Neural crest cell (in vitro differentiated cells): Measurements from ENCODE around the gene TP53BP2. TPM values are rescaled to one million over a fixed set of nuclear protein-coding genes. Genes with fewer than 3 reads are reported as not detected.

Source experiments
- DNase-seq: peaks from one replicate; pipeline ENCODE4 v3.0.0; 2021; ENCODE audit warnings: low read depth, mixed read lengths, low spot score
- H3K27ac Mint-ChIP-seq: one replicate; pipeline ENCODE4 v1.8.0; 2021; ENCODE audit warnings: mild to moderate bottlenecking, mixed read lengths; ENCODE audit not compliant: unreplicated experiment
- H3K27me3 Mint-ChIP-seq: 2 replicates; pipeline ENCODE4 v1.8.0; 2021; ENCODE audit warnings: low read depth, mild to moderate bottlenecking, mixed read lengths
- H3K36me3 Mint-ChIP-seq: 2 replicates; pipeline ENCODE4 v1.8.0; 2021; ENCODE audit warnings: low read depth, mild to moderate bottlenecking, mixed read lengths
- H3K4me1 Mint-ChIP-seq: 2 replicates; pipeline ENCODE4 v1.8.0; 2021; ENCODE audit warnings: mixed read lengths
- H3K4me3 Mint-ChIP-seq: one replicate; pipeline ENCODE4 v1.8.0; 2021; ENCODE audit warnings: mild to moderate bottlenecking, mixed read lengths
- H3K9me3 Mint-ChIP-seq: 2 replicates; pipeline ENCODE4 v1.8.0; 2021; ENCODE audit warnings: mixed read lengths
- CTCF ChIP-seq: fragments of 200-600 bp; sonication (generic); conservative IDR thresholded peaks from 2 replicates; pipeline ENCODE4 v1.5.0; 2021; ENCODE audit warnings: antibody characterized with exemption, mild to moderate bottlenecking
- total RNA-seq: library from RNA; stranded (reverse); gene quantifications from 2 replicates; pipeline ENCODE4 v1.2.1, GENCODE V29; 2021

TP53BP2 gene
- total RNA-seq, 1 donor from 2014 or later: 61.5 TPM

GRCh38 chr1:223860051-223860622 lies 14.4 kb upstream of the TP53BP2 start:
- Mint-ChIP-seq H3K27me3 (peaks cover 9% of the 10 kb centered on the region), H3K4me1 (no peaks in the 10 kb centered on the region), H3K27ac (no peak overlapping the region), H3K36me3 (no peaks in the 10 kb centered on the region), H3K9me3 (no peaks in the 10 kb centered on the region), H3K4me3 (no peak overlapping the region)
- TF ChIP-seq CTCF: no peak
- DNase-seq: no peak

- no peaks in the 10 kb centered on the region for H3K9me3 Mint-ChIP-seq
Measured at GRCh38 chr1:223859058-223859457, 13.3 kb upstream of the TP53BP2 start.

GRCh38 chr1:223856386-223856785 lies 10.6 kb upstream of the TP53BP2 start:
- H3K27me3 Mint-ChIP-seq: peaks cover 9% of the 10 kb centered on the region
- no peaks in the 10 kb centered on the region for H3K4me1 Mint-ChIP-seq

More at GRCh38 chr1:223859058-223859457, 13.3 kb upstream of the TP53BP2 start:
- no peaks in the 10 kb centered on the region for H3K36me3 Mint-ChIP-seq
- no peak overlapping the region for H3K27ac Mint-ChIP-seq
- DNase-seq: no peak
- H3K27me3 Mint-ChIP-seq: peaks cover 9% of the 10 kb centered on the region
- TF ChIP-seq CTCF: no peak
- H3K4me3 Mint-ChIP-seq: no peak overlapping the region
- no peaks in the 10 kb centered on the region for H3K4me1 Mint-ChIP-seq

GRCh38 chr1:223853748-223854147 lies 8.0 kb upstream of the TP53BP2 start:
- no peak for TF ChIP-seq CTCF
- Mint-ChIP-seq H3K27ac (no peak overlapping the region), H3K4me3 (no peak overlapping the region), H3K9me3 (no peaks in the 10 kb centered on the region), H3K27me3 (peaks cover 3% of the 10 kb centered on the region), H3K4me1 (no peaks in the 10 kb centered on the region), H3K36me3 (no peaks in the 10 kb centered on the region)
- DNase-seq: no peak

More at GRCh38 chr1:223856386-223856785, 10.6 kb upstream of the TP53BP2 start:
- H3K36me3 Mint-ChIP-seq: no peaks in the 10 kb centered on the region
- TF ChIP-seq CTCF: no peak
- no peaks in the 10 kb centered on the region for H3K9me3 Mint-ChIP-seq
- no peak for DNase-seq
- no peak overlapping the region for H3K4me3 Mint-ChIP-seq
- H3K27ac Mint-ChIP-seq: no peak overlapping the region

- H3K36me3 Mint-ChIP-seq: no peaks in the 10 kb centered on the region
- H3K4me3 Mint-ChIP-seq: no peak overlapping the region
Measured at GRCh38 chr1:223853275-223853674, 7.5 kb upstream of the TP53BP2 start.

More at GRCh38 chr1:223853275-223853674, 7.5 kb upstream of the TP53BP2 start:
- no peak for TF ChIP-seq CTCF
- no peak overlapping the region for H3K27ac Mint-ChIP-seq
- no peak for DNase-seq
- no peaks in the 10 kb centered on the region for H3K9me3 Mint-ChIP-seq
- peaks cover 3% of the 10 kb centered on the region for H3K27me3 Mint-ChIP-seq
- H3K4me1 Mint-ChIP-seq: no peaks in the 10 kb centered on the region
